ES-I3 (cell line): ENCODE results near the gene MAPK7.

Source experiments
- H3K36me3 ChIP-seq: 2 replicates; pipeline ENCODE4 v1.6.1; 2013; ENCODE audit warnings: mild to moderate bottlenecking, low read length, control low read depth, moderate library complexity; ENCODE audit not compliant: insufficient read depth
- H3K4me1 ChIP-seq: 2 replicates; pipeline ENCODE4 v1.6.1; 2013; ENCODE audit warnings: mild to moderate bottlenecking, control low read depth, low read length; ENCODE audit not compliant: insufficient read depth
- H3K9ac ChIP-seq: 2 replicates; pipeline ENCODE4 v1.6.1; 2013; ENCODE audit warnings: low read depth, mild to moderate bottlenecking, low read length, moderate library complexity
- H3K9me3 ChIP-seq: 2 replicates; pipeline ENCODE4 v1.6.1; 2013; ENCODE audit warnings: mild to moderate bottlenecking, low read length, moderate library complexity; ENCODE audit not compliant: control insufficient read depth, insufficient read depth

Gene MAPK7

GRCh38 chr17:19338031-19338990, 40.0 kb upstream of the MAPK7 start:
- peaks cover 25% of the 10 kb centered on the region for H3K4me1 ChIP-seq
- no peaks in the 10 kb centered on the region for H3K9me3 ChIP-seq
- H3K9ac ChIP-seq = no peak overlapping the region
- H3K36me3 ChIP-seq = no peaks in the 10 kb centered on the region

GRCh38 chr17:19339341-19339815, 38.9 kb upstream of the MAPK7 start:
- peaks cover 30% of the 10 kb centered on the region for H3K4me1 ChIP-seq
- H3K9me3 ChIP-seq = no peaks in the 10 kb centered on the region
- H3K9ac ChIP-seq = no peak overlapping the region
- H3K36me3 ChIP-seq = no peaks in the 10 kb centered on the region

GRCh38 chr17:19341211-19341631, 37.1 kb upstream of the MAPK7 start:
- H3K4me1 ChIP-seq = peaks cover 30% of the 10 kb centered on the region
- no peaks in the 10 kb centered on the region for H3K9me3 ChIP-seq
- no peaks in the 10 kb centered on the region; the same call in 1 of the 2 replicates for H3K36me3 ChIP-seq
- H3K9ac ChIP-seq = no peak overlapping the region

GRCh38 chr17:19341641-19342610, 36.4 kb upstream of the MAPK7 start:
- H3K9me3 ChIP-seq = no peaks in the 10 kb centered on the region
- no peaks in the 10 kb centered on the region; the same call in 1 of the 2 replicates for H3K36me3 ChIP-seq
- peaks cover 30% of the 10 kb centered on the region for H3K4me1 ChIP-seq
- H3K9ac ChIP-seq = no peak overlapping the region

GRCh38 chr17:19342611-19343255, 35.6 kb upstream of the MAPK7 start:
- Histone ChIP-seq H3K4me1 (peaks cover 30% of the 10 kb centered on the region), H3K9ac (no peak overlapping the region), H3K9me3 (no peaks in the 10 kb centered on the region), H3K36me3 (no peaks in the 10 kb centered on the region; the same call in 1 of the 2 replicates)

- Histone ChIP-seq H3K9ac (no peak overlapping the region), H3K4me1 (peaks cover 29% of the 10 kb centered on the region), H3K9me3 (no peaks in the 10 kb centered on the region), H3K36me3 (no peaks in the 10 kb centered on the region; the same call in 1 of the 2 replicates)
These were observed 35.1 kb upstream of the MAPK7 start for GRCh38 chr17:19343256-19343630.

GRCh38 chr17:19343671-19344151, 34.6 kb upstream of the MAPK7 start:
- peaks cover 24% of the 10 kb centered on the region for H3K4me1 ChIP-seq
- no peak overlapping the region for H3K9ac ChIP-seq
- no peaks in the 10 kb centered on the region for H3K9me3 ChIP-seq
- H3K36me3 ChIP-seq = no peaks in the 10 kb centered on the region; the same call in 1 of the 2 replicates

- Histone ChIP-seq H3K9ac (no peak overlapping the region), H3K36me3 (no peaks in the 10 kb centered on the region; the same call in 1 of the 2 replicates), H3K9me3 (no peaks in the 10 kb centered on the region), H3K4me1 (peaks cover 17% of the 10 kb centered on the region)
These were observed 33.8 kb upstream of the MAPK7 start for GRCh38 chr17:19344311-19345066.

- Histone ChIP-seq H3K4me1 (peaks cover 17% of the 10 kb centered on the region), H3K9me3 (no peaks in the 10 kb centered on the region), H3K36me3 (no peaks in the 10 kb centered on the region; the same call in 1 of the 2 replicates), H3K9ac (no peak overlapping the region)
These were observed 33.2 kb upstream of the MAPK7 start for GRCh38 chr17:19345067-19345460.

- no peaks in the 10 kb centered on the region; the same call in 1 of the 2 replicates for H3K36me3 ChIP-seq
- no peak overlapping the region for H3K9ac ChIP-seq
- H3K4me1 ChIP-seq = peaks cover 17% of the 10 kb centered on the region
- no peaks in the 10 kb centered on the region for H3K9me3 ChIP-seq
These were observed 32.6 kb upstream of the MAPK7 start for GRCh38 chr17:19345486-19346350.

- Histone ChIP-seq H3K36me3 (no peaks in the 10 kb centered on the region; the same call in 1 of the 2 replicates), H3K9ac (no peak overlapping the region), H3K9me3 (no peaks in the 10 kb centered on the region), H3K4me1 (peaks cover 17% of the 10 kb centered on the region)
These were observed 31.7 kb upstream of the MAPK7 start for GRCh38 chr17:19346351-19347255.
